Fibroblast of lung (primary cell): ENCODE measurements around the gene CD52. TPM values are rescaled to one million over a fixed set of nuclear protein-coding genes. Genes with fewer than 3 reads are reported as not detected.
A peak's percentile ranks its signal among the peaks of the same experiment; 100 is the strongest.

ENCODE experiments used
- DNase-seq, 2 donors: peaks; one replicate each; pipeline versions ENCODE4 v3.0.0 to v3.0.0-alpha.2; 2010; ENCODE audit warnings: low read depth in 2 of 2
- H2AFZ ChIP-seq: 2 replicates; pipeline ENCODE4 v1.5.1; 2012; ENCODE audit warnings: low read length, control low read depth, inconsistent platforms
- H3K27ac ChIP-seq: 2 replicates; pipeline ENCODE4 v1.5.1; 2011; ENCODE audit warnings: low read length, control low read depth; ENCODE audit not compliant: insufficient read depth
- H3K27me3 ChIP-seq: 2 replicates; pipeline ENCODE4 v1.5.1; 2011; ENCODE audit warnings: mild to moderate bottlenecking, low read length; ENCODE audit not compliant: control insufficient read depth, insufficient read depth
- H3K36me3 ChIP-seq: 2 replicates; pipeline ENCODE4 v1.5.1; 2011; ENCODE audit warnings: low read length; ENCODE audit not compliant: control insufficient read depth, insufficient read depth
- H3K4me1 ChIP-seq: 2 replicates; pipeline ENCODE4 v1.5.1; 2011; ENCODE audit warnings: low read length; ENCODE audit not compliant: control insufficient read depth, insufficient read depth; ENCODE audit errors: extremely low read depth
- H3K4me2 ChIP-seq: 2 replicates; pipeline ENCODE4 v1.5.1; 2011; ENCODE audit warnings: low read length, control low read depth; ENCODE audit not compliant: insufficient read depth; ENCODE audit errors: extremely low read depth
- H3K4me3 ChIP-seq, 4 experiments: fragments of 200-600 bp in 1 of 4; sonication (generic) in 1 of 4; replicated peaks in 1 of 4; 2 replicates each; pipeline ENCODE4 v1.5.1; 2011 to 2016; ENCODE audit warnings: low read length in 4 of 4, low read depth in 3 of 4, mild to moderate bottlenecking in 3 of 4, control low read depth in 2 of 4, inconsistent platforms in 1 of 4, mixed read lengths in 1 of 4; ENCODE audit not compliant: insufficient read depth in 1 of 4; ENCODE audit errors: control extremely low read depth in 1 of 4
- H3K79me2 ChIP-seq: 2 replicates; pipeline ENCODE4 v1.5.1; 2012; ENCODE audit warnings: mild to moderate bottlenecking, low read length, inconsistent platforms; ENCODE audit not compliant: control insufficient read depth, insufficient read depth
- H3K9ac ChIP-seq: 2 replicates; pipeline ENCODE4 v1.5.1; 2011; ENCODE audit warnings: mild to moderate bottlenecking, low read length, control low read depth; ENCODE audit not compliant: insufficient read depth
- H3K9me3 ChIP-seq: 2 replicates; pipeline ENCODE4 v1.5.1; 2012; ENCODE audit warnings: low read depth, low read length; ENCODE audit not compliant: control insufficient read depth, insufficient read depth
- H4K20me1 ChIP-seq: 2 replicates; pipeline ENCODE4 v1.5.1; 2011; ENCODE audit warnings: low read length; ENCODE audit not compliant: control insufficient read depth, insufficient read depth; ENCODE audit errors: extremely low read depth
- CTCF ChIP-seq, 2 donors: IDR thresholded peaks in 1 of 2; conservative IDR thresholded peaks in 1 of 2; 1 replicate in 1 of 2; 2 replicates in 1 of 2; pipeline ENCODE4 v1.5.1; 2011 to 2012; ENCODE audit warnings: low read length in 2 of 2, control low read depth in 1 of 2, inconsistent platforms in 1 of 2, low read depth in 1 of 2, mild to moderate bottlenecking in 1 of 2
- EZH2 ChIP-seq: IDR thresholded peaks from 2 replicates; pipeline ENCODE4 v1.5.1; 2012; ENCODE audit warnings: low read length, control low read depth, mild to moderate bottlenecking; ENCODE audit errors: missing control alignments
- polyA plus RNA-seq, 2 donors: library from polyadenylated mRNA; depleted of rRNA in 1 of 2; stranded (reverse) in 1 of 2; unstranded in 1 of 2; fragments of >200 nt; gene quantifications; 2 replicates each; pipeline ENCODE4 v1.2.1, GENCODE V29; 2011 to 2012; ENCODE audit warnings: missing spikeins in 1 of 2
- total RNA-seq: library from RNA; depleted of rRNA; stranded (reverse); fragments of >200 nt; gene quantifications from 2 replicates; pipeline ENCODE4 v1.2.1, GENCODE V29; 2014

The CD52 gene
- total and polyA plus RNA-seq, 2 donors (not counting 1 experiment from before 2014, with no cell fraction given), result 0.31 TPM; not detected in 1

DNA sequence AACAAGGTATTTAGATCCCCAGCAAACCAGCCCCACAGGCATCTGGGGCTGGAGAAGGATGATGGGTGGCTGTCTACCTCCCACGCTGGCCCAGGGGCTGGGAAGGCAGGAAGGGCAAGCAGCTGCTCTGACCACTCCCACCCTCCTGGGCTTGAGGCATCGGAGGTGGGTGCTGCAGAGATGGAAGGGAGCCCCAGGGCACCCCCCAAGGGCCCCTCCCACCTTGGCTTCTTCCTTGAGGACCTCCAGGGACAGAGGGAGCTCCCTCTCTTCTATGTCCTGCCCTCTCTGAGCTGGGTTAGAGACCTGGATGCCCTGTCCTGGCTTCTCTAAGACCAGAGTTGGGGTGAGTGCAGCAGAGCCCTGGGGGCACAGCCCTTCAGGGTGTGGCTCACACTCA, 3.1 kb downstream of the CD52 start:
- H2AFZ ChIP-seq, result peak overlapping the region; percentile 87
- H3K9ac ChIP-seq, result no peak overlapping the region
- no peak for TF ChIP-seq CTCF (conservative IDR thresholded peaks at IDR 0.05 in 1 of 2, IDR thresholded peaks at IDR 0.05 in 1 of 2; ENCODE audit: low read depth in 1 of 2, low read length in 2 of 2)
- no peak for TF ChIP-seq EZH2
- H4K20me1 ChIP-seq, result no peaks in the 10 kb centered on the region
- H3K4me2 ChIP-seq, result peak overlapping the region; percentile 17
- H3K4me1 ChIP-seq, result peaks cover 6% of the 10 kb centered on the region
- H3K79me2 ChIP-seq, result no peaks in the 10 kb centered on the region
- DNase-seq, result no peak
- no peaks in the 10 kb centered on the region for H3K27me3 ChIP-seq
- H3K36me3 ChIP-seq, result no peaks in the 10 kb centered on the region
- H3K4me3 ChIP-seq, result no peak overlapping the region
- no peaks in the 10 kb centered on the region for H3K9me3 ChIP-seq
- no peak overlapping the region for H3K27ac ChIP-seq

- H3K4me3 ChIP-seq, result peak overlapping the region in 1 of 4 experiments; percentile 11
- H2AFZ ChIP-seq, result peak overlapping the region; percentile 87
- peaks cover 6% of the 10 kb centered on the region for H3K4me1 ChIP-seq
- H3K9ac ChIP-seq, result no peak overlapping the region
- H3K36me3 ChIP-seq, result no peaks in the 10 kb centered on the region
- TF ChIP-seq EZH2 (no peak), CTCF (conservative IDR thresholded peaks at IDR 0.05 in 1 of 2, IDR thresholded peaks at IDR 0.05 in 1 of 2; ENCODE audit: low read depth in 1 of 2, low read length in 2 of 2) (peak; percentile 82 to 93)
- DNase-seq, result peak; percentile 70 to 86
- peak overlapping the region; percentile 17 for H3K4me2 ChIP-seq
- H3K27me3 ChIP-seq, result no peaks in the 10 kb centered on the region
- H3K79me2 ChIP-seq, result no peaks in the 10 kb centered on the region
- H3K9me3 ChIP-seq, result no peaks in the 10 kb centered on the region
- no peaks in the 10 kb centered on the region for H4K20me1 ChIP-seq
- H3K27ac ChIP-seq, result no peak overlapping the region
Measured at GRCh38 chr1:26321315-26322041, 3.7 kb downstream of the CD52 start.

- peaks cover 6% of the 10 kb centered on the region for H3K4me1 ChIP-seq
- no peaks in the 10 kb centered on the region for H3K9me3 ChIP-seq
- H3K27ac ChIP-seq, result no peak overlapping the region
- TF ChIP-seq CTCF (conservative IDR thresholded peaks at IDR 0.05 in 1 of 2, IDR thresholded peaks at IDR 0.05 in 1 of 2; ENCODE audit: low read depth in 1 of 2, low read length in 2 of 2) (no peak), EZH2 (no peak)
- no peaks in the 10 kb centered on the region for H3K36me3 ChIP-seq
- H3K4me2 ChIP-seq, result no peak overlapping the region
- no peak overlapping the region for H2AFZ ChIP-seq
- H3K9ac ChIP-seq, result no peak overlapping the region
- H4K20me1 ChIP-seq, result no peaks in the 10 kb centered on the region
- H3K79me2 ChIP-seq, result no peaks in the 10 kb centered on the region
- no peak overlapping the region for H3K4me3 ChIP-seq
- no peaks in the 10 kb centered on the region for H3K27me3 ChIP-seq
- DNase-seq, result no peak
Measured at GRCh38 chr1:26322042-26322331, 4.2 kb downstream of the CD52 start.
